NCI-H1048 (cell line): ENCODE results near the gene CACNA1F.
A peak's percentile ranks its signal among the peaks of the same experiment; 100 is the strongest.

ENCODE experiments used
- DNase-seq: peaks from one replicate; lab custom pipeline; 2025; lab: John Stamatoyannopoulos, UW

Gene CACNA1F

DNA sequence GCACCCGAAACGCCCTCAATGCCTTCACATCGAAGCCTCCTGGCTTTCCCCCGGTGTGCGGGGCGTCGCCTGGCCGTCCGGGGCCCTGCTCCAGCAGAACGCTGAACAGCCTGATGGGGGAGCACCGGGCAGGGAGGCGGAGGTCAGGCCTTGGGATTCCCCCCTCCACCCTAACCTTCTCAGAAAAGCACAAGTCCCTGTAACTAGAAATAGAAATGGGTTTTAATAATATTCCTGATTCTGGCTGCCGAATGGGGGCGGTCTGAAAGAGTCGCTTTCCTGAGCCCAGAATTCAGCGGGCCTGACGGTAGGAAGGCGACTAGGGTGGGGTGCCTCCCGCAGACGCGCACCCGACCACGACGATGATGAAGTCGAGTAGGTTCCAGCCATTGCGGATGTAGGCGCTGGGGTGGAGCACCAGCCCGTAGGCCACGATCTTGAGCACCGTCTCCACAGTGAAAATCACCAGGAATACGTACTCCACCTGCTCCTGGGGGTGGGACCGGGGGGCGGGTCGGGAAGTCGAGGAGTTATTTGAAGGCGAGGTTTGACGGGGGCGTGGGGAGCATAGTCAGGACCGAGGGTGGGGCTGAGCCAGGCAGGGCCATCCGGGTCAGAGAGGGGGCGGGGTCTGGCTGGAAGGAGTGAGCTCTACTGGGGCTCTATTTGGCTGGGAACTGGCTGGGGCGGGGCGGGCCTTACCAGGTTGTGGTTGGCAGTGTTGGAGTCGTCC, 2.5 kb downstream of the CACNA1F start:
- DNase-seq: no peak

DNA sequence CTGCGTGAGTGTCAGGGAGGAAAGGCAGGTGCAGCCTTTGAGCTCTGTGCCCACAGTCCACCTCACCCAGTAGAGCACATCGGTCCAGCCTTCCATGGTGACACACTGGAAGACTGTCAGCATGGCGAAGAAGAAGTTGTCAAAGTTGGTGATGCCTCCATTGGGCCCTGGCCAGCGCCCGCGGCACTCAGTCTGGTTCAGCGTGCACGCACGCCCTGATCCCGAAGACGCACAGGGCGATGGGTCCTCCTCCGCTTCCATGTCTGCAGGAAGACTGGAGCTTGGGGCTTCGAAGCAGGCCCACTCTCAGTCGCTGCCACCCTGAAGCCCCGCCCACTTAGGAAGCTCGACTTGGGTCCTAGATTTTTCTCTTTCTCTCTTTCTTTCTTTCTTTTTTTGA, 5.0 kb downstream of the CACNA1F start:
- no peak for DNase-seq

DNA sequence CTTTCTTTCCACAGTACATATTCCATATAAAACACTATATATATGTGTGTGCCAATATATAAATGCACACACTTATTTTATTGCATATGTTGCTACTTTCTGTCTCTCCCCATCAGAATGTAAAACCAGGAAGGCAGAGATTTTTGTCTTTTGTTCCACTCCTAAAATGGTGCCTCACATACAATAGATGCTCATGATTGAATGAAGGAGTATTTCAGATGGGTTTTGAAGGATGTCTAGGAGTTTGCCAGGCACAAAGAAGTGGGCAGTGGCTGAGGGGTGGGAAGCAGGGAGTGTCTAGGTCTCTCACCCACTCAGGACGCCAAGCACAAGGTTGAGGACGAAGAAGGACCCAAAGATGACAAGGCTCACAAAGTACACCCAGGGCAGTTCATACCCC, 5.4 kb downstream of the CACNA1F start:
- no peak for DNase-seq

DNA sequence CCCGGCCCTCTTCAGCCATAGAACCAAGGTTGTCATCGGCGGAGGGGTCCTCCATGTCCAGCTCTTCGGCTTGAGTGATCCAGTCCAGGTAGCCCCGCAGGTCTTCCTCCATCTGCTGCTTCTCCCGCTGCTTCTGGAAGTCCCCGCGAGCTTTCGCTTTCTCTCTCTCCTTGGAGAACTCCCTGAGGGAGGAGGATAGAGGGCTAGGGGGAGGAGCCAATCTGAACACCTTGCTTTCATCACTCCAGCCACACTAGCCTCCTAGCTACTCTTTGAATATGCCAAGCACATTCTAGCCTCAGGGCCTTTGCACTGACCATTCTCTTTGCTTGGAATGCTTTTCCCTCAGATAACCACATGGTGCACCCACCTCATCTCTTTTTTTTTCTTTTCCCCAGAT, 6.2 kb downstream of the CACNA1F start:
- no peak for DNase-seq

DNA sequence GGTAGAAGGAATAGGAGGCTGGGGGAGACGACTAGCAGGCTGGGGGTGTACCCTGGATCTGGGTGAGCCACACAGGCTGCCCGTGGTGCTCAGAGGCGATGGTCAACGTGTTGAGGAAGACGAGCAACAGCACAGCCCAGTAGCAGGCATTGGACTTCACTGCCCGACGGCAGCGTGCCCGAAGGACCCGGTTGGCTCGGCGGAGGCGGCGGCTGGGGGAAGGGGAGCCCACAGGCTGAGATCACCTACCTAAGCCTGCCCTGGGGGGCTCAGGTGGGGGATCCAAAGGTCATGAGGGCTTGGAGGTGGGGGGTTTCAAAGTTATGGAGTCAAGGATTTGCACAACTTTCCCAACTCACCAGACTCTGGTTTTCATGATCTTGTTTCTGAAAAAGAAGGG, 7.3 kb downstream of the CACNA1F start:
- DNase-seq: no peak

DNA sequence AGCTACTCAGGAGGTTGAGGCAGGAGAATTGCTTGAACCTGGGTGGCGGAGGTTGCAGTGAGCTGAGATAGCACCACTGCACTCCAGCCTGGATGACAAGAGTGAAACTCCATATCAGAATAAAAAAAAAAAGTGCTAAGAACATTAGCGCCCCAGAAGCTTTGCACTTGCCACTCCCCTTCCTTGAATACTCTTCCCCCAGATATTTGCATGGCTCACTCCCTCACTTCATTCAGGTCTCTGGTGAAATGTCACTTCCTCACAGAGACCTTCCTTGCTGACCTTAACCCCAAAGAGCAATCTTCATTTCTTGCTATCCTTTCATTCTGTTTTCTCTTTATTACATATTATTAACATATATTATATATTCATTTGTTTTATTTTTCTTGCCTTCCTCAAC, 11.3 kb downstream of the CACNA1F start:
- DNase-seq: no peak

DNA sequence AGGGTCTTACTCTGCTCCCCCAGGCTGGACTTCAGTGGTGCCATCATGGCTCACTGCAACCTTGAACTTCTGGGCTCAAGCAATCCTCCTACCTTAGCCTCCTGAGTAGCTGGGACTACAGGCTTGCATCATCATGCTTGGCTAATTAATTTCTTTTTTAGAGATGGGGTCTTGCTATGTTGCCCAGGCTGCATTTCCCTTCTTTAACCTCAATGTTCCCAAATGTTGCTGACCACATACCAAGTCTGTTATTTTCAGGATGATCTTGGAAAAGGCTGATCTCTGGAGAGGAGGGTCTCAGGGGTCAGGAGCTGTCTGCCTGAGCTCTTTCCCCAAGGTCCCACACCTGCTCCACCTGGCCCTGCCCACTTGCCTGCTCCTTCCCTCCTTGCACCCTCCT, 13.0 kb downstream of the CACNA1F start:
- DNase-seq: no peak

DNA sequence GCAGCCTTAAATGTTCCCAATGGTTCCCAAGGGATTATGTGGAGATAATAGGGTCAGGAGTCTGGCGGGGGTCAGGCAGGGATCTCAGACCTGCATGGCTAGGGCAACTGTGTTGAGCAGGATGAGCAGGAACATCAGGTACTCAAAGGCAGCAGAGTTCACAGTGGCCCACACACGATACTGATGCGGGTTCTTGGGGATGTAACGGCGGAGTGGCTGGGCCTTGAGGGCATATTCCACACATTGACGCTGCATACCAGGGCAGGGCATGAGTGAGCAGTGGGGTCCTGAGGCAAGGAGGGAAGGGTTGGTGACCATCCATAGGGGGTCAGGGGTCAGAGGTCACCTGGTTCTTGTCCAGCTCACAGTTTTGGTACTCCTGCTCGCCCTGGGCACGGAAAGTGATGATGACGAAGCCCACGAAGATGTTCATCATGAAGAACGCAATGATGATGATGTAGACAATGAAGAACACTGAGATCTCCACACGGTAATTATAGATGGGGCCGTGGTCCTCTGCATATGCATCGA, 18.1 kb downstream of the CACNA1F start:
- DNase-seq: no peak

DNA sequence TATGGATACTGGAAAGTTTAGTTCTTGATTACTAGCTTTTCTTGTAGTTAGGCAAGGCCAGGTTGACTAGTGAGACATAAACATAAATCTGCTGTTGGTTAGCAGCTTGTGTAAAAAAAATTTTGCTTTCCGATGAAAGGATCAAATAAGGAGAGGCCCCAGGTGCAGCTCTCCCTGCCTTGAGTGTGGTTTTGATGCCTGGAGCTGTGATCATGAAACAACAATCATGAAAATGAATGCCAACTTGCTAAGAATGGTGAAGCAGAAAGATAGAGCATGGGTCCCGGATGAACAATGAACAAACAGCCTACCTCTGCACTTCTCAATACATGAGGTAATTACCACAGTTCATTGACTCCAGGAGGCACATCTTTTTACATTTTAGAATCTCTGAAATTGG, 18.7 kb downstream of the CACNA1F start:
- no peak for DNase-seq

DNA sequence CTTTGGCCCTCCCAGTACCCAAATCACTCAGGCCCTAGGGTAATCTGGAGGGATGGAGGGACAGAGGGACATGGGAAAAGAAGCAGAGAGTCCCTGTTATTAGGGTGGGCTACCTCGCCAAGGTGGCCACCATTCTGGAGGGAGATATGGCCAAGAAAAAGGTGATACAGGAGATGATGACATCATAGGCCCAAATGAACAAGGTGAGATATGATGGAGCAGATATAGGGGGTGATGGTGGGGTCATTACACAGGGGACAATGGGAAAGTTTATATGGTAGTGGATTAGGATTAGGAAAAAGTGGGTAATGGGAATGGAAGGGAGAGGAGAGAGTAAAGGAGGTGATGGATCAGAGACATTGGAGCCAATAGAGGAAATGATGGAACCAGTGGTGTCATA, 20.3 kb downstream of the CACNA1F start:
- no peak for DNase-seq

DNA sequence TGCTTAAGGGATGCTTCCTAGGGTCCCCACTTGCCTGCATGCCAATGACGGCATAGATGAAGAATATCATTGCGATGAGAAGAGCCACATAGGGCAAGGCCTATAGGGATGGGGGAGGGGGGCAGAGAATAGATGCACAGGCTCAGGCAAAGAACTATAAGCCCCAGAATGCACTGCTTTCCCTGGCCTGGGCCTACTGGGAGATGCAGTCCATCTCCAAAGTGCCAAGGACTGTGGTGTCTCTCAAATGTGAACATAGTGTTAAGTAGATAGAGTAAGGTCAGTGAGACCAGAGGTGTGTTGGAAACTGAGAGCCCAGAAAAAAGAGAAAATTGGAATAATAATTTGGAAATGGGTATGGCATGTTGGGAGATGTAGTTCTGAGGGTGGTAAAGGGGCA, 20.9 kb downstream of the CACNA1F start:
- DNase-seq: no peak

DNA sequence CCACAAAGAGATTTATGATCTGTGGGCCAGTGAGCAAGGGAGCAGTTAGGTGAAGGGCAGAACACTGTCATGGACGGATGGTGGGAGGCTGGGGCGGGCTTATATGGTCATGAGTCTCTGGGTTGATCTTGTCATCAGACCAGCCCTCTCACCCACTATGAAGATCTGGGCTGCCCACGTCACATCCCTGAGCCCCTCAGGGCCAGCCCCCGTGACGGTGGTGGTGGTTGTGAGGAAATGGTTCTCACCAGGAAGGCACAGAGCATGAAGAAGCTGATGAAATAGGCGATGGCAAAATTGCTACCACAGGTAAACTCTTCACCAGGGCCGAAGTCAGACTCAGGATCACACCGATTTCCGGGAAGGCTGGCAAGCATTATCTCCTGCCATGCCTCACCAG, 22.1 kb downstream of the CACNA1F start:
- DNase-seq: no peak

DNA sequence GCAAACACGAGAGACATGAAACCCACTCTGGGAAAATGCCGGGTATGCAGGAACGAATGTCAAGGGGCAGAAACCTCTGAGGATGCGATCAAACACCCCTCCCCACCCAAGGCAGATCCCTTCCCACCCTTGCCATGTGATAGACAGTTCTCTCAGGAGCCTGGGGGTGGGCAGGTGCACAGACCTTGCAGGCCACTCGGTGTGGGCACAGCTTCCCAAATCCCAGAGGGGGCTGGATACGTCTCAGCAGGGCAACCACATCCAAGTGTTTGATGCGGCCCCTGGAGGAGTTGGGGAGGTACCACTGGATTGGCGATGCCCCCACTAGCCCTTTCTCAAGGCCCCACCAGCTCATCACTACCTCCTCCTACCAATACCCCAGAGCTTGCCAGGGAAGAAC, 22.7 kb downstream of the CACNA1F start:
- no peak for DNase-seq

DNA sequence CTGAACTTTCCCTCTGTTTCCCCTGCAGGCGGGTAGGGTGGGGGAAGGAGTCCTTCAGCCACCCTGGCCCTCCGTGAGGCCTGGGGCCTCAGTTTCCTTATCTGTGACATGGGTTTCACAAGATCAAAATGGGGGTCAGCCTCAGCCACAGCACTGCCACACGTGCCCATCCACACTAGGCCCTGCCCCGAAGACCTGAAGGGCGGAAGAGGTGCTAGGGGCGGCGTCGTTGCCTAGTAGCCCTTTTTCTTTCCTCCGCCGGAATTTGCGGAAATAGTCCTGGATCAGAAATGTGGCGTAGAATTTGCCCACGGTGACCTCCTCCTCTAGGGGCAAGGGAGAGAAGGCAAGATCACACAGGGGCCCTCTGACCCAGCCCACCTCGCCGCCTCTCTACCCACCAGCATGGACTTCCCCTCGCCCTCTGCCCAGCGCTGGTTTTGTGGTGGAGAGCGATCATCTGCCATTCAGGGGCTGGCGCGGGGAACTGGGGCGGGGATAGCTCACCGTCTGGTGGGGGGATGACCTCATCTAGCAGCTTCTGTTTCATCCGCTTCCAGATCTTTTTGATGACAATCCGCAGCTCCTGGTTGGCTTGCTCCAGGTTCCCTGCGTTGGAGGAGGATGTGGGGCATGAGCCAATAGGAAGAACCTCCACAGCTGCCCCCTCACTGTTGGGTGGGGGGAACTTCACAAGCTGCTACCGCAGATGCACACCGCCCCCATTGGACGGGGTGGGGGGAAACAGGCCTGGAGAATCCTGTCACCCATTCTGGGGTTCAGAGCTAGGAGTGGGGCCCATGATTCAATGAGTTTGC, 23.5 kb downstream of the CACNA1F start:
- DNase-seq: no peak

DNA sequence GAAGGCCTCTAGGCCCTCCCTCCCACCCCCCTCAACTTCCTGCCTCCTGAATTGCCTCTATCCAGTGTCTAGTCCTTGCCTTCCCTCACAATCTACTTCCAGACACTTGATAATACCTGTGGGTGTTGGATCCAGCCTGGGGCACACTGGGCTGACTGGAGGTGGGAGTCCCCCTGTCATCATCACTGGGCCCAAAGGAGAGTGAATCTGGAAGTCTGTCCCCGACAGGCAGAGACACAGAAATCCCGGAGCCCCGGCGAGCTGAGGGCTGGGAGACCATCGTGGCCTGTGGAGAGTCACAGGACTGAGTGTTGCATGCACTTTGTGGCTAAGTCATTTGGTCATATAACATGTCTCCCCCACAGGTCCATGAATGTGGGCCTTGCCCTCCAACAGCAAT, 24.7 kb downstream of the CACNA1F start:
- DNase-seq: no peak

DNA sequence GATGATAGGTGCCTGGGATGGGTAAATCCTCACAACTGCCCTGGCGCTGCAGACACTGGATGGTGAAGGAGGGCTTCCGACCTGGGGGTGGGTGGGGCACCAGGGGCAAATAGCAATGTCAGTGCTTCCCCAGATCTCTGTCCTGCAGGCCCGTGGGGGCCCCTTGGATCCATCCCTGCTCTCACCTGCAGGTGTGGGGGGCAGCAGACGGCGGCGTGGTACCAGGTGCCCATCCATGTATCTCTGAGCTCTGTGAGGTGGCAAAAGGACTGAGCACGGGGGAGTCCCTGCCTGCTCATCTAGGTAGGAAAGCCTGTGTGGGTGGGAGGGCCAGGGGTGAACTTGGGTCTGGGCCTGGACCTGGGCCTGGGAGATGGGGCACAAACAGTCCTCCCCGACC, 26.6 kb downstream of the CACNA1F start:
- no peak for DNase-seq

DNA sequence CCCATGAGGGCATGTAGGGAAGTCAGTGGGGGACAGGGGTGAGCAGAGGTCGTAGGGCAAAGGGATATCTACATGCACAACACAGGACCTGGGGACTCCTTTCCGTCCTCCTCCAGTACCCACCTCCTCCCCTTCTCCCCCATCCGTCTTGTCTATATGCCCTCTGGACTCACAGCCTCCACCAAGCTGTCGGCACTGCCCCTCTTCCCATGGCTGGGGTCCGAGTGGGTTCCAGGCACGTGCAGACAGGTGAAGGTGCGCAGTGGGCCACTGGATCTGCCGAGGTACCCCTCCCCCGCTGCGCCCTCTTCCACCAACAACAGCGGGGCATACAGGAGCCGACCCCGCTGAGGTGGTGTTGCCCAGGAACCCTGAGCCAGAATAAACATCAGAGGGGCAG, 27.7 kb downstream of the CACNA1F start:
- DNase-seq: no peak

DNA sequence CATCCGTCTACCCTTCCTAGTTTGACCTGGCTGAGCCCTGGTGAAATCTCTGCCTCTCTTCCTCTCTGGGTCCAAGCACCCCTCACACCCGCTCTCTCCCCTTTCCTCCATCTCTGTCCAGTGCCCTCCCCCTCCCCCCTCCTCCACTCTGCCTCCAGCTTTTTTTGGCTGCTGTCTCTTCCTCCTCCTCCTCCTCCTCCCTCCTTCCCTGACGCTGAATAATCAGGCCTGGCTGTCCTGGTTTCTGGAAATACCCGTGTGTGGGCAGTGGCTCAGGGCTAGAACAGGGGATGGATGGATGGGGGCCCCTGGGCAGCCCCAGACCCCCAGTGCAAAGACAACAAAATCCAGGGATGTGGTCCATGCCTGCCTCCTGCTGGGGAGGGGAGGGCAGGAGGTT, 28.4 kb downstream of the CACNA1F start:
- no peak for DNase-seq

DNA sequence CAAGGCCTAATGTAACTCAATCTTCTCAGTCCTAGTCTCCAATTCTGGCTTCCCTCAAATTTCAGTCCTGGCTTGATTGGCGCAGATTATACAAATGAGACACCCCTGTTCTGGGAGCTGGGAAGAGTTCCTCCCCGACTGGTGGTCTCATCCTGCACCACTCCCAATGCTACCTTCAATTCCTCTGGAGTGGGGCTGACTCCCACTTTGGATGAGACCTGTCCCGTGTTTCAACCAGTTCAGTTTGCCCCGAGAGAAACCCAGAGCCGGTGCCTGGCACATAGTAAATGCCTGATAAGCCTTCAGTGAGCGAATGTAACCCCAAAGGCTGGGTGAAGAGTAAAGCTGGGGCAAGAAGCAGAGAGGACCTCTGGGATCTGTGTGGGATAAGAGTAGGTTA, 29.1 kb downstream of the CACNA1F start:
- DNase-seq: no peak

DNA sequence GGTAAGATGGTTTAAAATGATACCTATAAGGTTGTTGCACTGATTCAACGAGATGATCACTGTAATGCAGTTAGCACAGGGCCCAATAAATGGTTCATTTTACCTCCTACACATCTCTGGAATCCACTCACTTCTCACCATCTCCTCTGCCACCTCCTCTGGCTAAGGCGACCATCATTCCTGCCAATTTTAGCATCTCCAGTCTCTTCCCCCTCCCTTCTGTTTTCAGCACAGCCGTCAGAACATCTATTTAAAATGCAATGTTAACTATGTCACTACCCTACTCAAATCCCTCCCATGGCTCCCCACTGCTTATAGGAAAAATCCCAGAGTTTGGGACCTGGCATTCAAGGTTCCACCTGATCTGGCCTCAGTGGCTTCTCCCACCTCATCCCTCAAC, 29.6 kb downstream of the CACNA1F start:
- DNase-seq: no peak

DNA sequence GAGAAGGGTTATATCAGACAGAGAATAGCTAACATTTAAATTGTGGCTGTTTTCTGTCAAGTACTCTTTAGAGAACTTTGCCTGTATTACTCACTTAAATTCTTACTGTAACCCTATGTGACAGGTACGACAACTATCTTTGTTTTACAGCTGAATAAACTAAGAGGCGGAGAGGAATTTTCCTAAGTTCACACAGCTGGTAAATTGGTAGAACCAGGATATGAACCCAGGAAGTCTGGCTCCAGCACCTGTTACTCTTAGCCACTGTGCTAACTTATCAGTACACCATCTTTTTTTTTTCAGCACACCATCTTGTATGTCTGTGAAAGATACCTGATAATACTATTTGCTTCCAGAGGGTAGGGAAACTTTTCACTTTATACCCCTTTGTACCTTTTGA, 31.1 kb downstream of the CACNA1F start:
- no peak for DNase-seq

DNA sequence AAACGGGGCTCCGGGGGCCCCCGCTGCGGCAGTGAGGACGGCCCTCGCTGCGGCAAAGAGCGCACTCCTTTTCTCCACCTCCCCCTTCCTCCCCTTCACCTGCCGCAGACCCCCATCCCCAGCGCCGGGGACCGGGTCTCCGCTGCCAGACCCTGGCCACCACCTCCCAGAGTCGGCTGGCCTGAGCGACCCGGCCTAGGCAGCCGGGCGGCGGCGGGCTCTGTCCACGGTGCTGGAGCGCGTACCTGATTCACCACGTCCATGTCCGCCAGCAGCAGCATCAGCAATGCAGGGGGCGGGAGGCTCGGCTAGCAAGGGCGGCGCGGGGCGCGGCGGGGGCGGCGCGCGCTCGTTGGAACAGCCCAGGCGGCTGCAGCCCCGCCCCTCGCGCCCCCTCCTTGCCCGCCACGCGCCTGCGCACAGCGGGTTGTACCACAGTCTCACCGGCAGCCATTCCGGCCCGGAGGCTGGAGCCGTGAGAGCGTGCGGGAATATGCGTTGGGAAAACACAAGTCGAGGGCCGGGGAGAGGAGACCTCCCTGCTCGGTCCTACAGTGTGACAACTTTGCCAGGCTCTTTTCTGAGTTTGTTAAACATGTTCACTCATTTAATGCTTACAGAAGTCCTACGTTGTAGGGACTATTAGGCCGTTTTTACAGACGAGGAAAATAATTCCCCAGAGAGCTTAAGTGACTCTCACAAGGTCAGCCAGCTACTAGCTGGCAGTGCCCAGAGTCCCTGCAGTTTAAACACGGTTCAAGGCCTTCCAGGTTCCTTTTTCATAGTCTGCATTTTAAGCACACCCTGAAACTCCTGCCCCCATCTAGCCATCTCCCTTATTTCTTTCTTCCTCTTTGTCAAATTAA, 33.0 kb downstream of the CACNA1F start, which contains the start of gene SYP:
Gene SYP (minus strand): TSS at position 288 of the 866 bp plus-strand sequence. CDS start 7 bp downstream, at position 281.
- peak; percentile 7 for DNase-seq

DNA sequence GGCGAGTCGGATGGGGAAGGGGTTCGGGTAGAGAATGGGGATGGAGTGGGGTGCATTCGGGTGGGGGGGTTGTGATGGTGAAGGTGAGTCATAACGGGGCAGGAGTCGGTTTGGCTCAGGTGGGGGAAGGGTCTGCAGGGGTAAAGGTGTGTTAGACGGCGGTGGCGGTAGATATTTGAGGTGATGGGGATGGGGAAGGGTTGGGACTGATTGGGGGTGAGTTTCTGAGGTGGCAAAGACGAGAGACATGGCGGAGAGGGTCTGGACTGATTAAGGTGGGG, 33.9 kb downstream of the CACNA1F start:
- no peak for DNase-seq
